Inferior parietal cortex (tissue), 1 donor: ENCODE results near the gene EIF2S2.

Source experiments
- DNase-seq: peaks from one replicate; pipeline ENCODE4 v3.0.0-alpha.2; 2016; ENCODE audit errors: extremely low spot score

EIF2S2 gene

GRCh38 chr20:34065260-34065659, 46.8 kb downstream of the EIF2S2 start:
- no peak for DNase-seq

- DNase-seq = no peak
Observed at GRCh38 chr20:34064286-34064685, 47.8 kb downstream of the EIF2S2 start.

- no peak for DNase-seq
Observed at GRCh38 chr20:34062570-34063482, 49.2 kb downstream of the EIF2S2 start.

GRCh38 chr20:34061695-34062094, 50.3 kb downstream of the EIF2S2 start:
- no peak for DNase-seq

GRCh38 chr20:34060970-34061369, 51.1 kb downstream of the EIF2S2 start:
- DNase-seq = no peak

- no peak for DNase-seq
Observed at GRCh38 chr20:34058831-34059230, 53.2 kb downstream of the EIF2S2 start.

- no peak for DNase-seq
Observed at GRCh38 chr20:34055290-34055689, 56.8 kb downstream of the EIF2S2 start.

GRCh38 chr20:34052414-34052813, 59.6 kb downstream of the EIF2S2 start:
- no peak for DNase-seq

GRCh38 chr20:34049897-34050695, 61.9 kb downstream of the EIF2S2 start:
- no peak for DNase-seq

GRCh38 chr20:34049389-34049788, 62.7 kb downstream of the EIF2S2 start:
- DNase-seq = no peak

- DNase-seq = no peak
Observed at GRCh38 chr20:34047917-34048316, 64.1 kb downstream of the EIF2S2 start.

GRCh38 chr20:34047010-34047687, 64.9 kb downstream of the EIF2S2 start:
- no peak for DNase-seq

- DNase-seq = no peak
Observed at GRCh38 chr20:34045930-34046725, 65.9 kb downstream of the EIF2S2 start.

- no peak for DNase-seq
Observed at GRCh38 chr20:34045294-34045693, 66.7 kb downstream of the EIF2S2 start.

GRCh38 chr20:34043025-34043424, 69.0 kb downstream of the EIF2S2 start:
- no peak for DNase-seq

- DNase-seq = no peak
Observed at GRCh38 chr20:34042262-34042661, 69.8 kb downstream of the EIF2S2 start.

- no peak for DNase-seq
Observed at GRCh38 chr20:34041226-34041625, 70.8 kb downstream of the EIF2S2 start.

- DNase-seq = no peak
Observed at GRCh38 chr20:34040300-34040995, 71.6 kb downstream of the EIF2S2 start.
